GM10266 (cell line): ENCODE data around the gene CCNK.

Experiments used
- DNase-seq: peaks from one replicate; pipeline ENCODE4 v3.0.0; 2012; ENCODE audit errors: extremely low spot score
- CTCF ChIP-seq: IDR thresholded peaks from 2 replicates; pipeline ENCODE4 v1.5.1; 2012; ENCODE audit warnings: mild to moderate bottlenecking, low read depth; ENCODE audit not compliant: control insufficient read depth, insufficient read depth; ENCODE audit errors: missing control alignments

Gene CCNK

GRCh38 chr14:99440278-99440677, 40.9 kb upstream of the CCNK start:
- TF ChIP-seq CTCF, result no peak
- DNase-seq, result no peak

- no peak for TF ChIP-seq CTCF
Measured at GRCh38 chr14:99441157-99441870, 39.9 kb upstream of the CCNK start.

GRCh38 chr14:99441918-99442317, 39.3 kb upstream of the CCNK start:
- TF ChIP-seq CTCF, result no peak
- DNase-seq, result peak; percentile 15

More at GRCh38 chr14:99441157-99441870, 39.9 kb upstream of the CCNK start:
- DNase-seq, result no peak

GRCh38 chr14:99445931-99446330, 35.3 kb upstream of the CCNK start:
- DNase-seq, result no peak
- TF ChIP-seq CTCF, result no peak

GRCh38 chr14:99447739-99448138, 33.5 kb upstream of the CCNK start:
- TF ChIP-seq CTCF, result no peak

GRCh38 chr14:99450266-99450665, 30.9 kb upstream of the CCNK start:
- TF ChIP-seq CTCF, result no peak
- no peak for DNase-seq

More at GRCh38 chr14:99447739-99448138, 33.5 kb upstream of the CCNK start:
- DNase-seq, result no peak

- TF ChIP-seq CTCF, result no peak
- no peak for DNase-seq
Measured at GRCh38 chr14:99451234-99451633, 30.0 kb upstream of the CCNK start.
